Natural killer cell (primary cell): ENCODE measurements around the gene NHERF2. TPM values are rescaled to one million over a fixed set of nuclear protein-coding genes. Genes with fewer than 3 reads are reported as not detected.

Experiments
- ATAC-seq, 3 donors: fragments of 150-1000 bp in 2 of 3; fragments of 200-7000 bp in 1 of 3; cut with Tn5 transposase; 1 replicate in 1 of 3; 2 replicates in 2 of 3; pipeline ENCODE4 v1.10.0; 2021; ENCODE audit warnings: mild to moderate bottlenecking in 2 of 3, moderate library complexity in 2 of 3
- DNase-seq, 2 donors: peaks; one replicate each; pipeline versions ENCODE4 v3.0.0 to v3.0.0-alpha.2; 2013 to 2021; ENCODE audit warnings: mixed read lengths in 1 of 2
- H3K27ac ChIP-seq: one replicate; pipeline ENCODE4 v1.5.1; 2013; ENCODE audit warnings: mild to moderate bottlenecking, low read length
- H3K27me3 ChIP-seq: one replicate; pipeline ENCODE4 v1.6.1; 2013; ENCODE audit warnings: low read length; ENCODE audit not compliant: control insufficient read depth, insufficient read depth
- H3K36me3 ChIP-seq: one replicate; pipeline ENCODE4 v1.6.1; 2013; ENCODE audit warnings: low read length; ENCODE audit not compliant: control insufficient read depth, insufficient read depth
- H3K4me1 ChIP-seq: one replicate; pipeline ENCODE4 v1.6.1; 2013; ENCODE audit warnings: low read length; ENCODE audit not compliant: control insufficient read depth, insufficient read depth
- H3K4me3 ChIP-seq: one replicate; pipeline ENCODE4 v1.5.1; 2013; ENCODE audit warnings: low read length
- H3K9me3 ChIP-seq: one replicate; pipeline ENCODE4 v1.6.1; 2013; ENCODE audit warnings: low read length; ENCODE audit not compliant: control insufficient read depth, insufficient read depth
- H3K27ac Mint-ChIP-seq, 2 donors: one replicate each; pipeline ENCODE4 v1.8.0; 2022; ENCODE audit warnings: mild to moderate bottlenecking in 2 of 2, mixed read lengths in 2 of 2, moderate library complexity in 1 of 2
- H3K27me3 Mint-ChIP-seq, 2 donors: one replicate each; pipeline ENCODE4 v1.8.0; 2022; ENCODE audit warnings: low read depth in 2 of 2, mixed read lengths in 2 of 2
- H3K36me3 Mint-ChIP-seq: one replicate; pipeline ENCODE4 v1.8.0; 2022; ENCODE audit warnings: mixed read lengths
- H3K4me1 Mint-ChIP-seq, 2 donors: one replicate each; pipeline ENCODE4 v1.8.0; 2022; ENCODE audit warnings: mixed read lengths in 2 of 2
- H3K4me3 Mint-ChIP-seq: one replicate; pipeline ENCODE4 v1.8.0; 2022; ENCODE audit warnings: mild to moderate bottlenecking, moderate library complexity, mixed read lengths
- H3K9me3 Mint-ChIP-seq, 2 donors: one replicate each; pipeline ENCODE4 v1.8.0; 2022; ENCODE audit warnings: mixed read lengths in 2 of 2
- CTCF ChIP-seq: fragments of 200-600 bp; IDR thresholded peaks from one replicate; pipeline ENCODE4 v1.8.0; 2022; ENCODE audit warnings: antibody characterized with exemption
- WGBS: methylation state at CpG from one replicate; pipeline ENCODE4 v1.1.7; 2013; ENCODE audit warnings: missing lambda C conversion rate; ENCODE audit not compliant: insufficient coverage; 5-methylcytosine and 5-hydroxymethylcytosine counted together
- intact Hi-C: fragments of 100-400 bp; cut with micrococcal nuclease; formaldehyde crosslinking; loops from one replicate; pipeline ENCODE4 v1.14.2; 2022
- total RNA-seq, 4 donors: library from RNA; stranded (reverse); fragments of 120-200 nt in 1 of 4; gene quantifications; one replicate each; pipeline versions ENCODE4 v1.2.3 to v1.2.4, GENCODE V29; 2013 to 2022

The NHERF2 gene
- 1 to 10 TPM; 4.3 to 7.1 (median 5.6) TPM for total RNA-seq
- total RNA-seq (2013), result 1.8 TPM

DNA sequence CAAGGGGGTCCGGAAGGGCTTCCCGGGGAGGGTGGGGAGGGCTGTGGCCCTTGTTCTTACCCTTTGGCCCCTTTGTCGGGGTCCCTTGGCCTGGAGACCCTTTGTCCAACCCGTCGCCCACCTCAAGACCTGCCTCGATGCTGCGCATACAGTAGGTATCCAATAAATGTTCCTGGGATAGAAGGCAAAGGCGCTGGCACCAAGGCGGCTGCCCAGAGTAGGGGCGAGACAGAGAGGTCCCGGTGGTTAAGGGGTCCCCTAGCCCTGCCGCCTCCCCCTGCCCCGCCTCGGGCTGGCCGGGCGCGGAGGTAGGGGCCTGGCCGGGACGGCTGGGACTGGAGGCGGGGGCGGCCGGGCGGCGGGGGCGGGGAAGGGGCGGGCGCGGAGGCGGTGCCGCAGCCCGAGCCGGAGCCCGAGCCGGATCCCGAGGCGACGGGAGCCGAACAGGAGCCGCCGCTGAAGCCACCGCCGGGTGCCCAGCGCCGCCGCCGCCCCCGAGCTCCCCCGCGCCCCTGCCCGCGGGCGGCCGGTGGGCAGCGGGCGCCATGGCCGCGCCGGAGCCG is at the start of gene NHERF2:
Gene NHERF2 (plus strand): TSS at position 442 of the 563 bp plus-strand sequence. CDS start 104 bp downstream, at position 546.
- no peaks in the 10 kb centered on the region for H3K9me3 Mint-ChIP-seq
- no peak for TF ChIP-seq CTCF
- peaks cover 0 to 9% of the 10 kb centered on the region in 2 donors for H3K27me3 Mint-ChIP-seq
- 10% methylated on average over 59 of the region's 59 CpGs for WGBS
- Histone ChIP-seq H3K4me1 (peaks cover 31% of the 10 kb centered on the region), H3K27ac (no peak within 1 kb of the TSS), H3K27me3 (peaks cover 10% of the 10 kb centered on the region), H3K9me3 (no peaks in the 10 kb centered on the region), H3K36me3 (no peaks in the 10 kb centered on the region), H3K4me3 (peak within 1 kb of the TSS; percentile 24)
- DNase-seq (peak in 1 of 2 donors; percentile 61), ATAC-seq (peak in 2 of 3 donors; percentile 22 to 28)
- peak within 1 kb of the TSS; percentile 78 for H3K4me3 Mint-ChIP-seq
- H3K27ac Mint-ChIP-seq, result peak within 1 kb of the TSS in 1 of 2 donors; percentile 51
- intact Hi-C loops, result loop anchor here (10.0 kb wide), 1 partner anchor 238 kb away; the partner anchor contains the start of gene RNPS1
- no peaks in the 10 kb centered on the region for H3K36me3 Mint-ChIP-seq
- H3K4me1 Mint-ChIP-seq, result peaks cover 8 to 21% of the 10 kb centered on the region in 2 donors

DNA sequence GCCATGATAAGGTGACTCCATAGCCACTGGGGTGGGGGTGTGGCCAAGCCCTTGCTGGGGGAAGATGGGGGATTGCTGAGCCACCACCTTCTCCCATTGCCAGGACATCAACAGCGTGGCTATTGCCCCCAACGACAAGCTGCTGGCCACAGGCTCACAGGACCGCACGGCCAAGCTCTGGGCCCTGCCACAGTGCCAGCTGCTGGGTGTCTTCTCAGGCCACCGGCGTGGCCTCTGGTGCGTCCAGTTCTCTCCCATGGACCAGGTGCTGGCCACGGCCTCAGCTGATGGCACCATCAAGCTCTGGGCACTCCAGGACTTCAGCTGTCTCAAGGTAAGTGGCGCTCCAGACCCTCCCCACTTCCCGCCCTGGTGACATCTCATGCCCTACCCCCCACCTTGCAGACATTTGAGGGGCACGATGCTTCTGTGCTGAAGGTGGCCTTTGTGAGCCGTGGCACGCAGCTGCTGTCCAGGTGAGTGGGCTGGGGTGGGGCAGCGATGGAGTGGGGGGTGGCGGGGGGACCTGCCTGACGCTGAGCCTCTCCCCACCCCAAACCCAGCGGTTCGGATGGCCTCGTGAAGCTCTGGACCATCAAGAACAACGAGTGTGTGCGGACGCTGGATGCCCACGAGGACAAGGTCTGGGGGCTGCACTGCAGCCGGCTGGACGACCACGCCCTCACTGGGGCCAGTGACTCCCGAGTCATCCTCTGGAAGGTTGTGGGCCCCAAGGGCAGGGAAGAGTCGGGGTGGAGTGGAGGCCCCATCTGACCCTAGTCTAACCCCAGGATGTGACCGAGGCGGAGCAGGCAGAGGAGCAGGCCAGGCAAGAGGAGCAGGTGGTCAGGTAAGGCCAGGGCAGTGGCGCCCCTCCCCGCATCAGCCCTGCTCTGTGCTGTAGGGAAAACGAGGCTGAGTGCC is 49.5 kb upstream of the NHERF2 start:
- intact Hi-C loops, result no loop called here
- H3K27ac ChIP-seq, result no peak overlapping the region
- H3K9me3 Mint-ChIP-seq, result no peaks in the 10 kb centered on the region
- no peak overlapping the region for H3K4me3 ChIP-seq
- peaks cover 24% of the 10 kb centered on the region for H3K27me3 ChIP-seq
- H3K36me3 Mint-ChIP-seq, result no peaks in the 10 kb centered on the region
- DNase-seq (no peak), ATAC-seq (no peak)
- peaks cover 6 to 8% of the 10 kb centered on the region in 2 donors for H3K4me1 Mint-ChIP-seq
- peaks cover 0 to 7% of the 10 kb centered on the region in 2 donors for H3K27me3 Mint-ChIP-seq
- no peak overlapping the region for H3K4me3 Mint-ChIP-seq
- TF ChIP-seq CTCF, result no peak
- peaks cover 42% of the 10 kb centered on the region for H3K36me3 ChIP-seq
- no peaks in the 10 kb centered on the region for H3K9me3 ChIP-seq
- WGBS, result 96% methylated on average over 31 of the region's 33 CpGs
- peaks cover 18% of the 10 kb centered on the region for H3K4me1 ChIP-seq
- H3K27ac Mint-ChIP-seq, result no peak overlapping the region

DNA sequence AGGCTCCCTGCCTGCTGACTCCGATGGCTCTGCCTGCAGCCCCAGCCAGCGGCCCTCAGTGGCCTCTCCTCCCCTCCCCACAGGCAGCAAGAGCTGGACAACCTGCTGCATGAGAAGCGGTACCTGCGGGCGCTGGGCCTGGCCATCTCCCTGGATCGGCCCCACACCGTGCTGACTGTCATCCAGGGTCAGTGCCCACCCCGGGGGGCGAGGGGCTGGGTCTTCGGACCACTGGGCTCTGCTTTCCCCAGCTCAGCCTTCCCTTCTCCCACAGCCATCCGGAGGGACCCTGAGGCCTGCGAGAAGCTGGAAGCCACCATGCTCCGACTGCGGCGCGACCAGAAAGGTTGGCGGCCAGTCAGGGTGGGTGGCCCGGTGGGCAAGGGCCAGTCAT is 48.8 kb upstream of the NHERF2 start:
- Mint-ChIP-seq H3K27ac (no peak overlapping the region), H3K36me3 (no peaks in the 10 kb centered on the region), H3K4me1 (peaks cover under 1 to 3% of the 10 kb centered on the region in 2 donors), H3K27me3 (peaks cover 0 to 8% of the 10 kb centered on the region in 2 donors), H3K4me3 (no peak overlapping the region), H3K9me3 (no peaks in the 10 kb centered on the region)
- peaks cover 42% of the 10 kb centered on the region for H3K36me3 ChIP-seq
- H3K9me3 ChIP-seq, result no peaks in the 10 kb centered on the region
- intact Hi-C loops, result no loop called here
- TF ChIP-seq CTCF, result no peak
- DNase-seq (no peak), ATAC-seq (no peak)
- WGBS, result 98% methylated on average over 18 of the region's 18 CpGs
- no peak overlapping the region for H3K4me3 ChIP-seq
- H3K27me3 ChIP-seq, result peaks cover 29% of the 10 kb centered on the region
- H3K27ac ChIP-seq, result no peak overlapping the region
- peaks cover 11% of the 10 kb centered on the region for H3K4me1 ChIP-seq
